Fibroblast of skin of left quadriceps (primary cell): ENCODE data around the gene REC8.
A peak's percentile ranks its signal among the peaks of the same experiment; 100 is the strongest.

Experiments used
- DNase-seq, 2 experiments: peaks; one replicate each; pipeline ENCODE4 v3.0.0-alpha.2; 2013; ENCODE audit warnings: low read depth in 2 of 2

REC8 gene

GRCh38 chr14:24138396-24139271 lies 33.2 kb upstream of the REC8 start:
- no peak for DNase-seq

- DNase-seq = no peak
Observed at GRCh38 chr14:24139272-24139934, 32.5 kb upstream of the REC8 start.

GRCh38 chr14:24141097-24141880 lies 30.6 kb upstream of the REC8 start, which contains the start of gene EMC9:
EMC9 (minus strand) TSS chr14:24141591; CDS start chr14:24141304, 287 bp downstream.
- DNase-seq = peak; percentile 99

GRCh38 chr14:24143511-24143910 lies 28.4 kb upstream of the REC8 start:
- DNase-seq = no peak

- no peak for DNase-seq
Observed at GRCh38 chr14:24144451-24144850, 27.4 kb upstream of the REC8 start.

GRCh38 chr14:24145219-24145618 lies 26.7 kb upstream of the REC8 start:
- DNase-seq = no peak

- no peak for DNase-seq
Observed at GRCh38 chr14:24145690-24146452, 26.0 kb upstream of the REC8 start.

GRCh38 chr14:24146453-24146977 lies 25.4 kb upstream of the REC8 start, which contains the start of gene PSME2:
PSME2 (minus strand) TSS chr14:24146610; CDS start chr14:24146581, 29 bp downstream.
- DNase-seq = peak; percentile 92 to 94

- DNase-seq = peak; percentile 95
Observed at GRCh38 chr14:24146978-24147760, 24.7 kb upstream of the REC8 start, which contains the start of gene RNF31. RNF31 (plus strand) TSS chr14:24147498; CDS start chr14:24147699, 201 bp downstream.

GRCh38 chr14:24147761-24148428 lies 24.0 kb upstream of the REC8 start:
- DNase-seq = no peak

GRCh38 chr14:24149302-24149969 lies 22.4 kb upstream of the REC8 start:
- no peak for DNase-seq

GRCh38 chr14:24150061-24150460 lies 21.8 kb upstream of the REC8 start:
- no peak for DNase-seq

GRCh38 chr14:24150567-24150966 lies 21.3 kb upstream of the REC8 start:
- no peak for DNase-seq

- DNase-seq = no peak
Observed at GRCh38 chr14:24150993-24151392, 20.9 kb upstream of the REC8 start.

GRCh38 chr14:24151404-24152080 lies 20.3 kb upstream of the REC8 start:
- no peak for DNase-seq

- DNase-seq = no peak
Observed at GRCh38 chr14:24155100-24155499, 16.8 kb upstream of the REC8 start.

GRCh38 chr14:24156840-24157239 lies 15.0 kb upstream of the REC8 start:
- no peak for DNase-seq

- no peak for DNase-seq
Observed at GRCh38 chr14:24157331-24157730, 14.5 kb upstream of the REC8 start.
